ENCODE results near the gene OARD1.
"Not testable (repeated sequence)": the region's sequence is repeated elsewhere in the genome, so short reads cannot be mapped to it uniquely, and the experiment has no call there.

The OARD1 gene

DNA sequence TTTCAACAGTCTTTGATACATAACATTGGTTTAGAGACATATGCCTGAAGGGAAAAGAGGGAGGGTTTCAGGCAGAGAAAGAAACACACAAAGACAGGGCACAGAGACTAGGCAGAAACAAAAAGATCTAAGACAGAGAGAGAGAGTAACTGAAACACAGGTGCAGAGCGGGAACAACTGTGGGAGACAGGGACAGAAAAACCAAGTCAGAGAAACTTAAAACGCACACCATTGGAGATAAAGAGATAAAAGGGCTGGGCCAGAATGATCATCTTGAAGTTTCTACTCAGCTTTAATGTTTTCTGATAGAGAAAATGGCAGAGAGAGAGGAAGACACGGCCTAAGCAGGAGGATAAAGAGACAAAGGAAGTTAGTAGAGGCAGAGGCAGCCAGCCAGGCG is 44.9 kb downstream of the OARD1 start:
- DNase-seq (ENCODE audit: low read depth in 3 of 3) = no peak

DNA sequence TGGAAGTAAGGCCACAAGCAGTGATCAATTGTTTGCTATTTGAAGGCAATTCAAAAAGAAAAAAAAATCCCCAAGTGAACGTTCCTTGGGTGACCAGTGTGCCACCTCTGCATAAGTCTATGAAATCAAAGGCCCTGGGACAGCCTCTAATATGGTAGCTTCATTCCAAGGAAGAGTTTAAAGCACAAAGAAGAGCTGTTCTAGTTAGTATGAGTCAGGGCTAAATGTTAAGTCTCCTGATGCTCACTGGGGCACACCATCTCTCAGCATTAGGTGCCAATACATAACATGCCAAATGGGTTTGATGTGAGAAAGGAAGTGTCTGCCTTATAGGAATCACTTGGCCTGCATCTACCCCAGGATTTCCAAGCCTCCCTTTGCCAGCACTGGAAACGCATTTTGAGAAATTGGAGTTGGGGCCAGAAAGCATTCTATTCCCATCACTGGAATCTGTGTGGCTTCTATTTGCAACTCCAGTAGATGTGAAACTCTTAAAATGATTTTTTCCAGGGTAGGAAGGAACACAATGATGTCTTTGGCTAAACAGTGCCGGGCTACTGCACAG is 46.1 kb downstream of the OARD1 start:
- no peak for DNase-seq (ENCODE audit: low read depth in 3 of 3)

DNA sequence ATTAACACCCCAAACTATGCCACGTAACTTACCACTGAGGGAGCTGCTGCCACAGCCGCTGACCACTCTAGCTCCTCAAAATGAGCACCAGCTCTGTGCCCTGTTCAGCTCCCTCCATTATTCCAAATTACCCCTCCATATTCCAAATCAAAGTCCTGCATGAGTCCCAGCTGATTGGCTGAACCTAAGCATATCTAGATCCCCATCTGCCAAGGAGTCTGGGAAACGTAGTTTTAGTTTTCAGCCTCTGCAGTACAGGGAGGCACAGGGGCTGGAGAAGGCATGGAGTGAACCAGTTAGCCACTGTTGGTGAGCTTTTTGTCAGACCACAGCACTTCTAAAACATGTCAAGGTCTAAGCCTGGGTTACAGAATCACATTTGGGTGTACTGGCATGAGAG is 49.0 kb downstream of the OARD1 start:
- DNase-seq (ENCODE audit: low read depth in 3 of 3) = no peak

DNA sequence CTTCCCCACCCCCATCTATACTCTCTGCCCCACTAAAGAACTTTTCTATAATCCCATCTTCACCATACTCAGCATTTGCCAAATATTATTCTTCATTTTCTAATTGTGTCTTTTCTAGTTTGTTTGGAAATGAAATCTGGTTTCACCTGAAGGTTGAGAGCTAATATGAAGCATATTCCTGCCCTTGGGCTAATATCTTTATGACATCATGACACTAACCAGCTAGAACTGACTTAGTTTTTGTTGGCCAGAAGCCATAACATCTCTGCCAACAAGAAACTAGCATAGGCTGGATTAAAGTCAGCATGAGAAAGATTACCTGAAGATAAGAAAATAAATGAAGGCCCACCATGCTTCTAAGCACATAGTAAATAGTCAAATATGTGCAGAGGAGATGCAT is 49.9 kb downstream of the OARD1 start:
- no peak for DNase-seq (ENCODE audit: low read depth in 3 of 3)

DNA sequence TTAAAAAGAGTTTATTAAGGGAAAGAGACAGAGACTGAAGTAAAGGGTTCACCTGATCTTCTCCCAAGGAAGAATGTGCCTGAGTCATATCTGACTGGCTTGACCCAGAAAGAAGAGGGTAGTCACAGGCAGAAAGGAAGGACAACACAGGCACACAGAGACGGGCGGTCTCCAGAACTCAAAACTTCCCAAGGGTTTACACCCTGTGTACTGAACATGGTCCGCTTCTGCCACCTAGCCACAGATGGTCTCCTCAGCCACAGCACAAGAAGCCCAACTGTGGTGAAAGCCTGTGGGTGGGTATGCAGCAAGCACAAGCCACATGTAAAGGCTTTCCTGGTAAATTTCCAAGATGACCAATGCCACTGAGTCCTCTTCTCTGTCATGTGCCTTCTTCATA is 50.3 kb downstream of the OARD1 start:
- no peak for DNase-seq (ENCODE audit: low read depth in 3 of 3)

DNA sequence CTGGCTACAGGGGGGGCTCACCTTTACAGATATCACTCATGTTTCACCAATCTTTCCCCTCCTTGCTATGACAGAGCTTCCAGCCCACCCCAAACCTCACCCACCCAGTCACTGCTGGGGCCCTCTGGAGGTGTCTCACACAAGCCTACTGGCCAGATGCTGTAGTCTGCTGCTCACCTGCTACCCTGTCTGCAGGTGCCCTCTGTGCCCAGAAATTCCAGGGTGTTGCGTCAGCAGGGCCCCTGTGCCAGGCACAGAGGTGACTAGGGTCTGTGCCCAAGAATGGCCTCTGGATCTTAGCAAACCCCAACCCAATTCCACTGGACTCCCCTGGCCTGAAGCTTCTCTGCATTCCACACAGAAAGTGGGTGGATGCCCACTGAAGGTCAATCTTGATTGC is 54.5 kb downstream of the OARD1 start:
- DNase-seq (ENCODE audit: low read depth in 3 of 3) = no peak

DNA sequence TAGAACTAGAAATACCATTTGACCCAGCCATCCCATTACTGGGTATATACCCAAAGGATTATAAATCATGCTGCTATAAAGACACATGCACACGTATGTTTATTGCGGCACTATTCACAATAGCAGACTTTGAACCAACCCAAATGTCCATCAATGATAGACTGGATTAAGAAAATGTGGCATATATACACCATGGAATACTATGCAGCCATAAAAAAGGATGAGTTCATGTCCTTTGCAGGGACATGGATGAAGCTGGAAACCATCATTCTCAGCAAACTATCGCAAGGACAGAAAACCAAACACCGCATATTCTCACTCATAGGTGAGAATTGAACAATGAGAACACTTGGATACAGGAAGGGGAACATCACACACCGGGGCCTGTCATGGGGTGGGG is 56.3 kb downstream of the OARD1 start:
- DNase-seq (ENCODE audit: low read depth in 3 of 3) = not testable (repeated sequence)

DNA sequence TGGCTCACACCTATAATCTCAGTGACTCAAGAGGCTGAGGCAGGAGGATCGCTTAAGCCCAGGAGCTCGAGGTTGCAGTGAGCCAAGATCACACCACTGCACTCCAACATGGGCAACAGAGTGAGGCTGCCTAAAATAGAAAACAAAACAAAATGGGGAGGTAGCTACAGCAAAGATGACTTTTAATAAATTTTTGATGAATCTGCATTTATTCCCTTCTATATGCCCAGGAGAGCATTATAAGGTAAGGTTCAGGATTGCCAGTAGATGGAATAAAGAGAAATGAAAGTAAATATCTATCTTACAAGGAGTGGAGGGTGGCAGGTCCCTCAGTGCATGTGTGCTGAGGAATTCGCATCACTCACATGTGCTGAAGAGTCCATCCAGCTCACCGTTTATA is 57.4 kb downstream of the OARD1 start:
- no peak for DNase-seq (ENCODE audit: low read depth in 3 of 3)
